Ovary (tissue), 3 donors: ENCODE results near the gene DPP4.

Source experiments
- POLR2A ChIP-seq: fragments of 450-650 bp; IDR thresholded peaks from one replicate; pipeline ENCODE4 v1.6.1; 2017; ENCODE audit warnings: antibody characterized with exemption, mild to moderate bottlenecking, moderate library complexity
- TF ChIP-seq, protein P1 (sequence below), 3 donors: fragments of 450-650 bp in 2 of 3; fragments of 200-600 bp in 1 of 3; IDR thresholded peaks; one replicate each; pipeline versions ENCODE4 v1.5.1 to v1.8.0; 2016 to 2022; ENCODE audit warnings: antibody characterized with exemption in 3 of 3, mild to moderate bottlenecking in 1 of 3
- donor health status: DM: no; HTN: no; CAD: no.

GRCh38 chr2:162063899-162064298 lies 10.1 kb downstream of the DPP4 start:
- TF ChIP-seq, protein P1, sequence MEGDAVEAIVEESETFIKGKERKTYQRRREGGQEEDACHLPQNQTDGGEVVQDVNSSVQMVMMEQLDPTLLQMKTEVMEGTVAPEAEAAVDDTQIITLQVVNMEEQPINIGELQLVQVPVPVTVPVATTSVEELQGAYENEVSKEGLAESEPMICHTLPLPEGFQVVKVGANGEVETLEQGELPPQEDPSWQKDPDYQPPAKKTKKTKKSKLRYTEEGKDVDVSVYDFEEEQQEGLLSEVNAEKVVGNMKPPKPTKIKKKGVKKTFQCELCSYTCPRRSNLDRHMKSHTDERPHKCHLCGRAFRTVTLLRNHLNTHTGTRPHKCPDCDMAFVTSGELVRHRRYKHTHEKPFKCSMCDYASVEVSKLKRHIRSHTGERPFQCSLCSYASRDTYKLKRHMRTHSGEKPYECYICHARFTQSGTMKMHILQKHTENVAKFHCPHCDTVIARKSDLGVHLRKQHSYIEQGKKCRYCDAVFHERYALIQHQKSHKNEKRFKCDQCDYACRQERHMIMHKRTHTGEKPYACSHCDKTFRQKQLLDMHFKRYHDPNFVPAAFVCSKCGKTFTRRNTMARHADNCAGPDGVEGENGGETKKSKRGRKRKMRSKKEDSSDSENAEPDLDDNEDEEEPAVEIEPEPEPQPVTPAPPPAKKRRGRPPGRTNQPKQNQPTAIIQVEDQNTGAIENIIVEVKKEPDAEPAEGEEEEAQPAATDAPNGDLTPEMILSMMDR (IDR thresholded peaks at IDR 0.05) = no peak
- no peak for TF ChIP-seq POLR2A
